Fibroblast of pulmonary artery (primary cell): ENCODE data around the gene NCAPG2.

Source experiments
- DNase-seq: peaks from one replicate; pipeline ENCODE4 v3.0.0-alpha.2; 2010; ENCODE audit warnings: low read depth
- H3K4me3 ChIP-seq: replicated peaks from 2 replicates; pipeline ENCODE4 v1.5.1; 2011; ENCODE audit warnings: low read depth, mild to moderate bottlenecking, control low read depth, low read length, moderate library complexity
- CTCF ChIP-seq: IDR thresholded peaks from 2 replicates; pipeline ENCODE4 v1.5.1; 2011; ENCODE audit warnings: mild to moderate bottlenecking, control low read depth, low read length, inconsistent platforms; ENCODE audit errors: missing control alignments

The NCAPG2 gene

GRCh38 chr7:158620839-158621441 is 83.7 kb downstream of the NCAPG2 start:
- TF ChIP-seq CTCF = no peak
- H3K4me3 ChIP-seq = no peak overlapping the region
- DNase-seq = no peak

GRCh38 chr7:158620418-158620817 is 84.2 kb downstream of the NCAPG2 start:
- DNase-seq = no peak
- TF ChIP-seq CTCF = no peak
- H3K4me3 ChIP-seq = no peak overlapping the region

DNA sequence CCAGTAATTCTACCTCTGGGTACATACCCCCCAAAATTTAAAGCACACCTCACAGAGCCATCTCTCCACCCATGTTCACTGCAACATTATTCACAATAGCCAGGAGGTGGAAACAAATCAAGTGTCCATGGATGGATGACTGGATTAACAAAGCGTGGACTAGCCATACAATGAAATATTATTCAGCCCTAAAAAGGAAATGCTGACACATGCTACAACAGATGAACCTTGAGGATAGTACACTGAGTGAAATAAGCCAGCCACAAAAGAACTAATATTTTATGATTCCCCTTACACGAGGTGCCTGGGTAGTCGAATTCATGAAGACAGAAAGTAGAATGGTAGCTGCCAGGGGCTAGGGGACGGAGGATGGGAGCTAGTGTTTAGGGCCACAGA is 85.9 kb downstream of the NCAPG2 start:
- no peak for TF ChIP-seq CTCF
- DNase-seq = no peak
- H3K4me3 ChIP-seq = no peak overlapping the region

- DNase-seq = peak; percentile 25
- no peak for TF ChIP-seq CTCF
- H3K4me3 ChIP-seq = no peak overlapping the region
Observed at GRCh38 chr7:158617737-158618128, 86.9 kb downstream of the NCAPG2 start.

DNA sequence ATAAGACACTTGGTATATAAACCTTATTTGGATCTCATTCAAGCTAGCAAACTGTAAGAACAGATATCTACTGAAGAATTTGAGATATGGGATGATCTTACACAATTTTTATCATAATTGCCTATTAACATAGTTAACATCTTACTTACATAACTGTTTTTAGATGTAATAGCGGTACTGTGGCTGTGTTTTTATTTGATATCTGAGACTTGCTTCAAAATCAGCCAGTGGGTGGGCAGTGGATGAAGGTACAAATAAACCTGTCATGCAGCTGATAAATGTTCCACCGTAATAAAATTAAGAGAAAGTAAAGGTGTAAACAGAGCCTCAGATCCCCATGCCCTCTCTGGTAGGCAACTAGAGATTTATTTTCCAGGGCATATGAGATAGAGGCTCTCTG is 88.6 kb downstream of the NCAPG2 start:
- H3K4me3 ChIP-seq = no peak overlapping the region
- no peak for TF ChIP-seq CTCF

GRCh38 chr7:158614700-158615099 is 89.9 kb downstream of the NCAPG2 start:
- DNase-seq = peak; percentile 39
- no peak for TF ChIP-seq CTCF
- H3K4me3 ChIP-seq = no peak overlapping the region

More for the DNA sequence above, 88.6 kb downstream of the NCAPG2 start:
- no peak for DNase-seq

DNA sequence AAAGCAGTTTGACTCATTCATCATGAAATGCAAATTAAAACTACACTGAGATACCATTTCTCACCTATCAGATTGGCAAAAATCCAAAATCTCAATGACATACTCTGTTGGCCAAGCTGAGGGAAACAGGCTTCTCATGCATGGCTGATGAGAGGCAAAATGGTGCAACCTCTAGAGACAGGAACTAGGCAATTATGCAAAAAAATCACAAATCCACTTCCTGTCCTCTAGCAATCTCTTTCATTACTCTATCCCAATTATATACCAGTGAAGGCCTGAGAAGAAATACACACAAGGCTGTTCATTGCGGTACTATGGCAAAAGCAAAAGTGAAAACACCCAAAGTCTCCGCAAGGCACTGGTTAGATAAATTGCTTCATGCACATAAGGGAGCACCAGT is 91.1 kb downstream of the NCAPG2 start:
- TF ChIP-seq CTCF = no peak
- DNase-seq = peak; percentile 6

More for the DNA sequence above, 91.1 kb downstream of the NCAPG2 start:
- no peak overlapping the region for H3K4me3 ChIP-seq
